Common myeloid progenitor, CD34-positive (primary cell): Measurements from ENCODE around the gene PLA2G12A.

ENCODE experiments used
- CTCF ChIA-PET: fragments of 350-600 bp; sonication (Branson Sonifier 250); formaldehyde crosslinking; loops from one replicate; lab custom pipeline; 2021; ENCODE audit warnings: antibody characterized with exemption; lab: Charles Lee
- POLR2A ChIA-PET: fragments of 350-600 bp; sonication (Branson Sonifier 250); formaldehyde crosslinking; loops from one replicate; lab custom pipeline; 2021; ENCODE audit warnings: antibody characterized with exemption; lab: Charles Lee
- DNase-seq, 3 donors: peaks; one replicate each; pipeline versions ENCODE4 v3.0.0 to v3.0.0-alpha.2; 2013
- H3K27ac ChIP-seq, 2 experiments: 1 replicate in 1 of 2; 2 replicates in 1 of 2; pipeline ENCODE4 v1.7.0; 2013; ENCODE audit warnings: inconsistent platforms in 2 of 2, low read length in 2 of 2, mild to moderate bottlenecking in 2 of 2, low read depth in 1 of 2, moderate library complexity in 1 of 2; ENCODE audit not compliant: severe bottlenecking in 2 of 2, insufficient read depth in 1 of 2, poor library complexity in 1 of 2
- H3K27me3 ChIP-seq, 5 experiments: replicated peaks in 2 of 5; 1 replicate in 3 of 5; 2 replicates in 2 of 5; pipeline versions ENCODE4 v1.6.1 to v1.7.0; 2013; ENCODE audit warnings: low read length in 4 of 5, mild to moderate bottlenecking in 2 of 5, moderate library complexity in 2 of 5, inconsistent platforms in 1 of 5; ENCODE audit not compliant: insufficient read depth in 5 of 5, control insufficient read depth in 4 of 5
- H3K36me3 ChIP-seq, 4 experiments: 1 replicate in 2 of 4; 2 replicates in 2 of 4; pipeline versions ENCODE4 v1.6.1 to v1.7.0; 2013; ENCODE audit warnings: low read length in 3 of 4, control low read depth in 1 of 4, mild to moderate bottlenecking in 1 of 4; ENCODE audit not compliant: control insufficient read depth in 4 of 4, insufficient read depth in 4 of 4
- H3K4me1 ChIP-seq, 4 experiments: 1 replicate in 3 of 4; 2 replicates in 1 of 4; pipeline versions ENCODE4 v1.6.1 to v1.7.1; 2013; ENCODE audit warnings: low read length in 3 of 4, mild to moderate bottlenecking in 3 of 4, control low read depth in 1 of 4, inconsistent platforms in 1 of 4, moderate library complexity in 1 of 4; ENCODE audit not compliant: control insufficient read depth in 4 of 4, insufficient read depth in 4 of 4; ENCODE audit errors: control extremely low read depth in 1 of 4
- H3K4me3 ChIP-seq, 7 experiments: 1 replicate in 4 of 7; 2 replicates in 3 of 7; pipeline versions ENCODE4 v1.5.1 to v1.7.0; 2013; ENCODE audit warnings: mild to moderate bottlenecking in 7 of 7, low read length in 6 of 7, moderate library complexity in 6 of 7, inconsistent platforms in 2 of 7, low read depth in 2 of 7, control low read depth in 1 of 7; ENCODE audit not compliant: insufficient read depth in 4 of 7, control insufficient read depth in 1 of 7; ENCODE audit errors: extremely low read depth in 1 of 7
- H3K9me3 ChIP-seq, 5 experiments: 1 replicate in 4 of 5; 2 replicates in 1 of 5; pipeline versions ENCODE4 v1.6.1 to v1.7.1; 2013; ENCODE audit warnings: low read length in 4 of 5, mild to moderate bottlenecking in 2 of 5, inconsistent platforms in 1 of 5, low read depth in 1 of 5, moderate library complexity in 1 of 5; ENCODE audit not compliant: control insufficient read depth in 4 of 5, insufficient read depth in 2 of 5; ENCODE audit errors: control extremely low read depth in 1 of 5
- WGBS: methylation state at CpG from one replicate; pipeline ENCODE4 v1.1.5; 2013; ENCODE audit not compliant: insufficient coverage; 5-methylcytosine and 5-hydroxymethylcytosine counted together

Gene PLA2G12A

DNA sequence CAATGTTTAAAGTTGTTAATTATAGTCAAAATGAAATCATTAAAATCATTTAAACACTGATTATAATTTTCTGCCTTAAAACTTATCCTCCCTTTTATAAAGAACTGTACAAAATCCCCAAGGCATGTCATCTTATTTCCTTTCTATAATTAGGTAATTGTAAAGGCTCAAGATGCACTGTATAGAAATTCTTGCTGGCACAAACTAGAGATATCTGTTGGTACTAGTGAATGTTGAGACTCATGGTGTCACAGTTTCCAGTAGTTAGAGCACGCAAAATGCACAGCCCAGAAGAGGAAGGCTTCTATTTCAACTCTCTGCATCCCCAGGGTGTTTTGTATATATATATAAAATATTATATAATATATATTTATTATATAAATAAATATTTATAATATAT, 22.7 kb upstream of the PLA2G12A start:
- H3K27me3 ChIP-seq: no peaks in the 10 kb centered on the region
- H3K9me3 ChIP-seq: no peaks in the 10 kb centered on the region
- ChIA-PET CTCF (interaction anchor here (1.6 kb wide), 1 partner anchor 11 kb away, joined by 3 read pairs; no protein-coding TSS in a partner anchor), POLR2A (interaction anchor here (1.2 kb wide), 1 partner anchor 14 kb away, joined by 3 read pairs; no protein-coding TSS in a partner anchor)
- no peaks in the 10 kb centered on the region for H3K36me3 ChIP-seq
- H3K4me1 ChIP-seq: peaks cover 0 to 3% (median 0%) of the 10 kb centered on the region in 4 experiments
- H3K27ac ChIP-seq: no peak overlapping the region
- no peak overlapping the region for H3K4me3 ChIP-seq
- WGBS: no CpG with 5 or more reads among the region's 1 CpG
- DNase-seq: peak in 2 of 3 donors; percentile 24 to 44

DNA sequence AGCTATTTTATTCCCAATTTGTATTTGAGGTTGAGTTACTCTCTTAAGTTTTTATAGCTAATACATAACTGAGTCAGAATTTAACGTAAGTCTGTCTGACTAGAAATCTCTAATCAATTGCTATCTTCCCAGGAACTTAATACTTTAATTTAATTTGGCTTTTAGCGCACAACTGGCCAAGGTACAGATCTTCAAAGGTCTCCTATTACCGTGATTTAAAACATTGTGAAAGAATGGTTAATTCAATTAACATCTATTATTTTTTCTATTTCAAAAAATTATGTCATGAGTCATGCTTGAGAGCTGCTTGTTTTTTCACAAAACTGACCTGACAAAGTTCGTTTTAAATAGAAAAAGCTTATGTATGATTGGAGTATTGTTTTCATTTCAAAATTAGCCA, 22.0 kb upstream of the PLA2G12A start:
- Histone ChIP-seq H3K36me3 (no peaks in the 10 kb centered on the region), H3K27ac (no peak overlapping the region), H3K4me1 (peaks cover 0 to 3% (median 0%) of the 10 kb centered on the region in 4 experiments), H3K27me3 (no peaks in the 10 kb centered on the region), H3K4me3 (no peak overlapping the region), H3K9me3 (no peaks in the 10 kb centered on the region)
- no peak for DNase-seq
- WGBS: no CpG with 5 or more reads among the region's 4 CpGs
- ChIA-PET CTCF (interaction anchor here (0.7 to 1.6 kb wide), 2 partner anchors 10 to 14 kb away, joined by 3 read pairs; no protein-coding TSS in a partner anchor), POLR2A (interaction anchor here (1.2 kb wide), 1 partner anchor 14 kb away, joined by 3 read pairs; no protein-coding TSS in a partner anchor)

DNA sequence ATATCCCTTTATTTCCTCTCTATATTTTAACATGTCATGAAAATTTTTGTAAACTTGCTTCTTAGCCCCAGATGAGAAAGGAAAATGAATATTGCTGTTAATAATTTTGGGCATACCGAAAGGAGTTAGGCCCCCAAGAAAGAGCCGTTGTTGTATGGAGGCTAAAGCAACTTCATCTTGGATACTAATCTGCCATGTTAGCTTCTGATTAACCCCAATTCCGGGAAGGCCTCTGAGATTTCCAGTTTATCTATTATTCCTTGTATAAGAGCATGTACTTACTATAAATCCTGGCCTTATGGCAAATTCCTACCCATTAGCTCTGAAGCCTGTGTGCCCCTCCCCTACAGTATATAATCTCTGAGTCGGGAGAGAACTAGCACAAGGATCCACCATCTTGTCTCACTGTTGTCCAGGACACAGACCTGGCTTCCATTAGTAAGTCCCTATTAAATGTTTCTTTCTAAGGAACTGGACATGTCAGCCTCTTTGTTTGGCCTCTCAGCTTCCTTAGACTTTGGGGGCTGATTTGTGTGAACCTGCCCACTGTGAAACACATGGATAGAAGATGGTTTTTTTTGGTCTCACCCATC, 20.9 kb upstream of the PLA2G12A start:
- H3K27ac ChIP-seq: no peak overlapping the region
- ChIA-PET POLR2A (no interaction called here), CTCF (interaction anchor here (0.6 kb wide), 1 partner anchor 39 kb away, joined by 3 read pairs; no protein-coding TSS in a partner anchor)
- no peaks in the 10 kb centered on the region for H3K27me3 ChIP-seq
- H3K9me3 ChIP-seq: no peaks in the 10 kb centered on the region
- no peaks in the 10 kb centered on the region for H3K4me1 ChIP-seq
- DNase-seq: no peak
- no peaks in the 10 kb centered on the region for H3K36me3 ChIP-seq
- WGBS: 100% methylated on average over 1 of the region's 4 CpGs
- no peak overlapping the region for H3K4me3 ChIP-seq

DNA sequence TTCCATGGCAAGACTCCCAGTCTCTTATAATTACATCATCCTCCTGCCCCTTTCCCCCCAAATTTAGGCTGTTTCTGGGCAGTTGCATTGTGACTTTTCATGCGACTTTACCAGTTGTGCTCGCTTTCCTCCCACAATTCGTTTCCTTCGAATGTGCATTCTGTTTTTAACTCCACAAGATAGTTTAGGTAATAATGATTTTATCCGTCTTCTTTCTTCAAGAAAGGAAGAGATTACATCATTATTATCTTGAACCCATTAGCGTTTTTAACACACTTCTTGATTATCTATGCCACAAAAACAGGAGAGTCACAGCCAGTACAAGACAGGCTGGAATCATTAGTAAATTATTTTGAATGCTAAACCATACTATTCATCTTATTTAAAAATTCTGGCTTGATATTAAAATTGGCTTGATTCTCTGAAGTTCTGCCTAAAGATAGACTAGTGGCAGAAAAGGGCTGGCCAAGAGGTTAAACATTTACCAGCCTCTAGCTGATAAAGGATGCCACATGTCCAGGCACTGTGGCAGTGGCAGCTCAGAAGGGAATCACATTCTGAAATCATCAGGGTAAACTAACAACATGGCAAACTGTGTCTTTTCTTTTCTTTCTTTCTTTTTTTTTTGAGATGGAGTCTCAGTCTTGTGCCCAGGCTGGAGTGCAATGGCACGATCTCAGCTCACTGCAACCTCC, 19.7 kb upstream of the PLA2G12A start:
- CTCF ChIA-PET: interaction anchor here (0.6 kb wide), 1 partner anchor 13 kb away, joined by 3 read pairs; no protein-coding TSS in a partner anchor
- POLR2A ChIA-PET: no interaction called here
- DNase-seq: no peak

DNA sequence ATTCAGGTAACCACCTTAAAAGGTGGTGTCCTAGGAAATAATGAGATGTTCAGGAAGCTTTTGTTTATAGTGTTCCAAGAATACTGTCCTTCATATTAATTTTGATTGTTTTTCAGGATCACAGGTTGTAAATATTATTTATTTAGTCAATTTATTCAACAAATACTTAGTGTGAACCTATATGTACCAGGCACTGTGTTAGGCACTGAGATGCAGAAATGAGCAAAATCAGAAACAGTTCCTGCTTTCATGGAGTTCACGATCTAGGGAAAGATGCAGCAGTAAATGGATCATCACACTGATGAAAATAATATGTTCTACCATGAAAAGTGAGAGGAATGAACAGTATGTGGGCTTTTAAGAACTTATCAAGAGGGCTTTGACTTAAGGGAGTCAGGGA, 18.2 kb upstream of the PLA2G12A start:
- CTCF ChIA-PET: no interaction called here
- 100% methylated on average over 1 of the region's 1 CpG for WGBS
- Histone ChIP-seq H3K9me3 (no peaks in the 10 kb centered on the region), H3K27me3 (no peaks in the 10 kb centered on the region), H3K36me3 (no peaks in the 10 kb centered on the region), H3K4me1 (no peaks in the 10 kb centered on the region), H3K4me3 (no peak overlapping the region), H3K27ac (no peak overlapping the region)
- POLR2A ChIA-PET: no interaction called here
- DNase-seq: no peak

More for the DNA sequence above, 19.7 kb upstream of the PLA2G12A start:
- H3K27ac ChIP-seq: no peak overlapping the region
- WGBS: 100% methylated on average over 2 of the region's 7 CpGs
- no peaks in the 10 kb centered on the region for H3K9me3 ChIP-seq
- H3K4me1 ChIP-seq: no peaks in the 10 kb centered on the region
- no peak overlapping the region for H3K4me3 ChIP-seq
- no peaks in the 10 kb centered on the region for H3K27me3 ChIP-seq
- no peaks in the 10 kb centered on the region for H3K36me3 ChIP-seq

DNA sequence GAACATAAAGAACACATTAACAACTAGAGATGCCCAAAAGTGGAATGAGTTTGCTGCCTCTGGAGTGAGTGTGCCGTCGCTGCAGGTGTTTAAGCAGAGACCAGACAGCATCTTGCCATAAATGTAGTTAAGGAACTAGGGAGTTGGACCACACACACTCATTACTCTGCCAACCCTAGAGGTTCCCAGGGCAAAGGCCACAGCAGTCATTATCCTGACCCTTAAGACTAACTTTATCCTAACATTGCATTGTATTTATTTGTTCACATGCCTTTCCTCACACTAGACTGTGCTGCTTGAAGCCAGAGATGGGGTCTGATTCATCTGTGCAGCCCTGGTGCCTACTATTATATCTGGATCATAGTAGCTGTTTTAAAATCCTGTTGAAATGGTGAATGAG, 16.9 kb upstream of the PLA2G12A start:
- Histone ChIP-seq H3K4me1 (no peaks in the 10 kb centered on the region), H3K27me3 (no peaks in the 10 kb centered on the region), H3K27ac (no peak overlapping the region), H3K36me3 (no peaks in the 10 kb centered on the region), H3K9me3 (no peaks in the 10 kb centered on the region), H3K4me3 (no peak overlapping the region)
- WGBS: no CpG with 5 or more reads among the region's 2 CpGs
- DNase-seq: no peak
- ChIA-PET CTCF (no interaction called here), POLR2A (no interaction called here)

DNA sequence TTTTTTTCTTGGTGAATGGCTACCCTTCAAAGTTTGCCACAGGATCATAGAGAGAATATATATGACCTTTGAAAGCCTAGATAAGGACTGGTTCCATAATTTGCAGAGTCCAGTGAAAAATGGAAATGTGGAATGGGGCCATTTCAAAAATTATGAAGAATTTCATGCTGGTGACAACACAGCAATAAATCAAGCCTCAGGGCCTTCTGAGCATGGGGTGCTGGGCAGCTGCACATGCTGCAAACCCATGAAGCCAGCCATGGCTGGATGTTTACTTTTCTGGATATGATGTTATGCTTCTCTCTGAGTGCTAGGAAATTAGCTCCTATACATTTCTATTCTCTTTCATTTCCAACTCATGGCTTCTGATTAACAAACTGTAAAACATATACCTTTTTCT, 16.0 kb upstream of the PLA2G12A start:
- no peak overlapping the region for H3K27ac ChIP-seq
- ChIA-PET POLR2A (no interaction called here), CTCF (no interaction called here)
- H3K36me3 ChIP-seq: no peaks in the 10 kb centered on the region
- no peak overlapping the region for H3K4me3 ChIP-seq
- no peak for DNase-seq
- no peaks in the 10 kb centered on the region for H3K9me3 ChIP-seq
- no peaks in the 10 kb centered on the region for H3K27me3 ChIP-seq
- no peaks in the 10 kb centered on the region for H3K4me1 ChIP-seq
